GM18502 (cell line): ENCODE results near the gene AKAP10.
A peak's percentile ranks its signal among the peaks of the same experiment; 100 is the strongest.
"Not testable (repeated sequence)": the region's sequence is repeated elsewhere in the genome, so short reads cannot be mapped to it uniquely, and the experiment has no call there.

Source experiments
- ATAC-seq: cut with Tn5 transposase; IDR thresholded peaks from one replicate; pipeline ENCODE4 v1.9.1; 2021; ENCODE audit warnings: mild to moderate bottlenecking; ENCODE audit not compliant: unreplicated experiment, poor library complexity

AKAP10 gene

GRCh38 chr17:19876529-19877161, 101.0 kb downstream of the AKAP10 start:
- no peak for ATAC-seq

GRCh38 chr17:19874256-19874655, 103.4 kb downstream of the AKAP10 start:
- ATAC-seq: no peak

- ATAC-seq: no peak
Measured at GRCh38 chr17:19873346-19873745, 104.3 kb downstream of the AKAP10 start.

- ATAC-seq: no peak
Measured at GRCh38 chr17:19868079-19868395, 109.6 kb downstream of the AKAP10 start.

GRCh38 chr17:19867329-19868078, 110.1 kb downstream of the AKAP10 start, which contains the start of gene ULK2:
Gene ULK2, minus strand, starts transcription at chr17:19867936. Its CDS starts 519 bp downstream, at chr17:19867417.
- ATAC-seq: peak; percentile 58

GRCh38 chr17:19867079-19867328, 110.6 kb downstream of the AKAP10 start:
- peak; percentile 59 for ATAC-seq

- no peak for ATAC-seq
Measured at GRCh38 chr17:19865021-19865420, 112.6 kb downstream of the AKAP10 start.

- ATAC-seq: not testable (repeated sequence)
Measured at GRCh38 chr17:19860647-19861177, 116.9 kb downstream of the AKAP10 start.

GRCh38 chr17:19857640-19858039, 120.0 kb downstream of the AKAP10 start:
- ATAC-seq: no peak
